ENCODE data around the gene ZNF211. TPM values are rescaled to one million over a fixed set of nuclear protein-coding genes. Genes with fewer than 3 reads are reported as not detected.
A peak's percentile ranks its signal among the peaks of the same experiment; 100 is the strongest.

The ZNF211 gene
- total and polyA plus RNA-seq, 10 of the 15 experiments (the other 5 are each of a cell fraction or from before 2014, with no cell fraction given) = 2.1 to 20.6 (median 9.3) TPM

- BruUV-seq (replicated peaks) = no TSS peak
- Histone ChIP-seq H3K4me3 (no peak overlapping the region), H3K79me2 (ENCODE audit: control insufficient read depth, insufficient read depth, low read length) (no peaks in the 10 kb centered on the region), H3K9me3 (replicated peaks; ENCODE audit: control insufficient read depth, insufficient read depth, low read length) (no peaks in the 10 kb centered on the region; the same call in 2 of the 3 replicates), H3K4me2 (ENCODE audit: control insufficient read depth, insufficient read depth) (no peak overlapping the region), H3K4me1 (ENCODE audit: control insufficient read depth, insufficient read depth, low read length) (no peaks in the 10 kb centered on the region), H3K9ac (ENCODE audit: control insufficient read depth, insufficient read depth, low read length) (no peak overlapping the region), H3K27ac (ENCODE audit: control insufficient read depth, insufficient read depth) (no peak overlapping the region), H2AFZ (ENCODE audit: control insufficient read depth, low read depth, low read length) (no peak overlapping the region), H4K20me1 (ENCODE audit: control insufficient read depth, insufficient read depth) (no peaks in the 10 kb centered on the region), H3K27me3 (replicated peaks in 1 of 2; ENCODE audit: control insufficient read depth in 2 of 2, insufficient read depth in 2 of 2, low read length in 1 of 2) (no peaks in the 10 kb centered on the region; a peak in 1 of 4 replicates), H3K36me3 (ENCODE audit: control insufficient read depth in 2 of 2, insufficient read depth in 2 of 2, low read length in 1 of 2) (no peaks in the 10 kb centered on the region)
- no peak for TF ChIP-seq E2F4 (IDR thresholded peaks at IDR 0.05; ENCODE audit: low read depth, low read length)
- TF ChIP-seq, protein P1, sequence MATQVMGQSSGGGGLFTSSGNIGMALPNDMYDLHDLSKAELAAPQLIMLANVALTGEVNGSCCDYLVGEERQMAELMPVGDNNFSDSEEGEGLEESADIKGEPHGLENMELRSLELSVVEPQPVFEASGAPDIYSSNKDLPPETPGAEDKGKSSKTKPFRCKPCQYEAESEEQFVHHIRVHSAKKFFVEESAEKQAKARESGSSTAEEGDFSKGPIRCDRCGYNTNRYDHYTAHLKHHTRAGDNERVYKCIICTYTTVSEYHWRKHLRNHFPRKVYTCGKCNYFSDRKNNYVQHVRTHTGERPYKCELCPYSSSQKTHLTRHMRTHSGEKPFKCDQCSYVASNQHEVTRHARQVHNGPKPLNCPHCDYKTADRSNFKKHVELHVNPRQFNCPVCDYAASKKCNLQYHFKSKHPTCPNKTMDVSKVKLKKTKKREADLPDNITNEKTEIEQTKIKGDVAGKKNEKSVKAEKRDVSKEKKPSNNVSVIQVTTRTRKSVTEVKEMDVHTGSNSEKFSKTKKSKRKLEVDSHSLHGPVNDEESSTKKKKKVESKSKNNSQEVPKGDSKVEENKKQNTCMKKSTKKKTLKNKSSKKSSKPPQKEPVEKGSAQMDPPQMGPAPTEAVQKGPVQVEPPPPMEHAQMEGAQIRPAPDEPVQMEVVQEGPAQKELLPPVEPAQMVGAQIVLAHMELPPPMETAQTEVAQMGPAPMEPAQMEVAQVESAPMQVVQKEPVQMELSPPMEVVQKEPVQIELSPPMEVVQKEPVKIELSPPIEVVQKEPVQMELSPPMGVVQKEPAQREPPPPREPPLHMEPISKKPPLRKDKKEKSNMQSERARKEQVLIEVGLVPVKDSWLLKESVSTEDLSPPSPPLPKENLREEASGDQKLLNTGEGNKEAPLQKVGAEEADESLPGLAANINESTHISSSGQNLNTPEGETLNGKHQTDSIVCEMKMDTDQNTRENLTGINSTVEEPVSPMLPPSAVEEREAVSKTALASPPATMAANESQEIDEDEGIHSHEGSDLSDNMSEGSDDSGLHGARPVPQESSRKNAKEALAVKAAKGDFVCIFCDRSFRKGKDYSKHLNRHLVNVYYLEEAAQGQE (IDR thresholded peaks at IDR 0.05; ENCODE audit: low read depth, low read length) = peak; percentile 45; the same call in 1 of the 2 replicates
- intact Hi-C loops (cut with micrococcal nuclease; ENCODE audit: unreplicated experiment) = no loop called here
- ChIA-PET RAD21 (ENCODE audit: unreplicated experiment) (no interaction called here), SMC1A (ENCODE audit: uncharacterized antibody, unreplicated experiment) (no interaction called here), CTCF (no interaction called here), POLR2A (no interaction called here)
- in situ Hi-C loops (cut with MboI) = no loop called here
- FAIRE-seq (no peak), DNase-seq (ENCODE audit: low read depth, low spot score) (no peak), ATAC-seq (no peak)
- WGBS (ENCODE audit: insufficient coverage, insufficient replicate concordance, low lambda C conversion rate, missing lambda C conversion rate) = 50% methylated on average over 1 of the region's 1 CpG
Observed at GRCh38 chr19:57667228-57667627, 34.3 kb downstream of the ZNF211 start.

DNA sequence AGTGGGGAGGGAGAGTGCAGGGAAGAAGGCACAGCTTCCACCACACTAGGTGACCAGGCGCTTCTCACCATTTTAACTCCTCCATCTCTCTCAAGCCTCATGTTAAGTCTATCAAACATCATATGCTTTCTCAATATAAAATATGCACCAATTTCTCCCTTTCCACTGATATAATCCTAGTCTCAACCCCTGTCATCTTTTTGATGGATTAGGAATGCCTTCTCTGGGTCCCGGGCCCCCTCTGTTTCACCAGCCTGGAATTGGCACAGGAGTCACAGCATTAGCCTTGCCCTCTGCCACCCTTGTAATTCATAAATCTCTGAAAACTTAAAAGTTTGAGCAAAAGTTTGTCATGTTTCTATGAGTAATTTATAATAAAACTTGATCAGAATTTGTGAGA, 35.7 kb downstream of the ZNF211 start, which contains the start of gene ZSCAN4:
Gene ZSCAN4 (plus strand): TSS at position 301 of the 400 bp plus-strand sequence. CDS start 7,211 bp downstream, outside the sequence.
- intact Hi-C loops (cut with micrococcal nuclease; ENCODE audit: unreplicated experiment) = no loop called here
- H3K79me2 ChIP-seq (ENCODE audit: control insufficient read depth, insufficient read depth, low read length) = no peaks in the 10 kb centered on the region
- H3K36me3 ChIP-seq (ENCODE audit: control insufficient read depth in 2 of 2, insufficient read depth in 2 of 2, low read length in 1 of 2) = no peaks in the 10 kb centered on the region
- no peaks in the 10 kb centered on the region; a peak in 1 of 4 replicates for H3K27me3 ChIP-seq (replicated peaks in 1 of 2; ENCODE audit: control insufficient read depth in 2 of 2, insufficient read depth in 2 of 2, low read length in 1 of 2)
- no TSS peak for BruUV-seq (replicated peaks)
- ATAC-seq (no peak), DNase-seq (ENCODE audit: low read depth, low spot score) (no peak), FAIRE-seq (no peak)
- POLR2A ChIA-PET = no interaction called here
- WGBS (ENCODE audit: insufficient coverage, insufficient replicate concordance, low lambda C conversion rate, missing lambda C conversion rate) = 58% methylated on average over 2 of the region's 2 CpGs
- no peak within 1 kb of the TSS for H3K27ac ChIP-seq (ENCODE audit: control insufficient read depth, insufficient read depth)
- SMC1A ChIA-PET (ENCODE audit: uncharacterized antibody, unreplicated experiment) = no interaction called here
- H3K9ac ChIP-seq (ENCODE audit: control insufficient read depth, insufficient read depth, low read length) = no peak within 1 kb of the TSS
- CTCF ChIA-PET = no interaction called here
- RAD21 ChIA-PET (ENCODE audit: unreplicated experiment) = no interaction called here
- TF ChIP-seq GATAD2B (conservative IDR thresholded peaks at IDR 0.05; ENCODE audit: low read depth) = no peak
- no peak for TF ChIP-seq E2F4 (IDR thresholded peaks at IDR 0.05; ENCODE audit: low read depth, low read length)
- TF ChIP-seq ZNF384 (IDR thresholded peaks at IDR 0.05; ENCODE audit: borderline replicate concordance, low read depth, low read length) = no peak
- no peaks in the 10 kb centered on the region for H4K20me1 ChIP-seq (ENCODE audit: control insufficient read depth, insufficient read depth)
- no peaks in the 10 kb centered on the region for H3K4me1 ChIP-seq (ENCODE audit: control insufficient read depth, insufficient read depth, low read length)
- H2AFZ ChIP-seq (ENCODE audit: control insufficient read depth, low read depth, low read length) = no peak within 1 kb of the TSS
- H3K4me3 ChIP-seq = no peak within 1 kb of the TSS
- H3K4me2 ChIP-seq (ENCODE audit: control insufficient read depth, insufficient read depth) = no peak within 1 kb of the TSS
- in situ Hi-C loops (cut with MboI) = no loop called here
- H3K9me3 ChIP-seq (replicated peaks; ENCODE audit: control insufficient read depth, insufficient read depth, low read length) = no peaks in the 10 kb centered on the region; the same call in 2 of the 3 replicates
